ENCODE data around the gene ERBB4.

Gene ERBB4

DNA sequence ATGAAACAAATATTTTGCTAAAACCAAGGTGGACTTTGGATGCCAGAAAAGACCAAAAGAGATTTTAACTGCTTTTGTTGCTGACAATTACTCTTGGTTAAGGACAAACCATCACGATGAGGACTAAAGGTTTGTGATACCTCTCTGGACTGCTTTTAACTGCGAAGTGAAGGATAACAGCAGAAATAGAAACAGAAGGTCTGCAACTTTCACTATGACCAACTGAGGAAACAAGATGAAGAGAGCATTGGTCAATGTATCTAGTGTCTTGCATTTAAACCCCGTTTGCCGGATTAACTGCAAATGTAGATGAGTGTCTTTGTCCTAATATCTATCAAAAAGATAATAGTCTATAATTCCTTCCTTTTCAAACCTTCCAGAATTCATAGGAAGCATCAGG, 541.7 kb downstream of the ERBB4 start:
- no peak for TF ChIP-seq CTCF (IDR thresholded peaks at IDR 0.05; ENCODE audit: low read depth, low read length)
- no peak for DNase-seq (ENCODE audit: extremely low read depth, low read depth)

DNA sequence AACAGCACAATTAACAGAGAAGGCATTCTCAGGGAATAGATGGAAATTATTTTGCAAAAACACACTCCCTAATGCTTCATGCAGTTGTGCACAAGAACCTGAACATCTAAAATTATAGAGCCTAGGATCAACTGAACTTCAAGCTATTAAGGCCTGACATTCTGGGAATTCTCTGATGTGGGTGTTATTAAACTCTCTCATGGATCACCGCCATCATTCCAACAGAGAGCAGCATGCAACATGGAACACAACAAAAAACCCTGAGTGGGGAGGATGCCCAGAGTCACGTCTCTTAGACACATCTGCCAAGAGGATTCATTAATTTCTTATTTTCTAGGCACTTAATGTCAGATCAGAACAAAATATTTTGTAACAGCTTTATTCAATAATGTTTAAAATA, 543.8 kb downstream of the ERBB4 start:
- TF ChIP-seq CTCF (IDR thresholded peaks at IDR 0.05; ENCODE audit: low read depth, low read length), result no peak

GRCh38 chr2:211990335-211990734, 548.3 kb downstream of the ERBB4 start:
- DNase-seq (ENCODE audit: extremely low read depth, low read depth), result no peak
- no peak for TF ChIP-seq CTCF (IDR thresholded peaks at IDR 0.05; ENCODE audit: low read depth, low read length)

More for the DNA sequence above, 543.8 kb downstream of the ERBB4 start:
- no peak for DNase-seq (ENCODE audit: extremely low read depth, low read depth)

- no peak for DNase-seq (ENCODE audit: extremely low read depth, low read depth)
- TF ChIP-seq CTCF (IDR thresholded peaks at IDR 0.05; ENCODE audit: low read depth, low read length), result no peak
Observed at GRCh38 chr2:211986313-211986712, 552.3 kb downstream of the ERBB4 start.

- DNase-seq (ENCODE audit: extremely low read depth, low read depth), result no peak
Observed at GRCh38 chr2:211985393-211985792, 553.2 kb downstream of the ERBB4 start.

GRCh38 chr2:211982162-211982561, 556.4 kb downstream of the ERBB4 start:
- no peak for DNase-seq (ENCODE audit: extremely low read depth, low read depth)
- no peak for TF ChIP-seq CTCF (IDR thresholded peaks at IDR 0.05; ENCODE audit: low read depth, low read length)

More at GRCh38 chr2:211985393-211985792, 553.2 kb downstream of the ERBB4 start:
- TF ChIP-seq CTCF (IDR thresholded peaks at IDR 0.05; ENCODE audit: low read depth, low read length), result no peak

GRCh38 chr2:211981451-211981850, 557.2 kb downstream of the ERBB4 start:
- TF ChIP-seq CTCF (IDR thresholded peaks at IDR 0.05; ENCODE audit: low read depth, low read length), result no peak
- no peak for DNase-seq (ENCODE audit: extremely low read depth, low read depth)

Data from AG09319 (cell line).